Mesenchymal stem cell (in vitro differentiated cells and primary cell): ENCODE data around the gene TBC1D2.

Experiments
- DNase-seq: peaks from one replicate; pipeline ENCODE4 v3.0.0-alpha.2; 2013
- H2AFZ ChIP-seq: one replicate; pipeline ENCODE4 v1.6.1; 2013; ENCODE audit warnings: low read depth, mild to moderate bottlenecking, control low read depth, inconsistent platforms, low read length, moderate library complexity
- H2AK5ac ChIP-seq: 2 replicates; pipeline ENCODE4 v1.6.1; 2013; ENCODE audit warnings: low read length, moderate library complexity, mild to moderate bottlenecking, inconsistent platforms; ENCODE audit not compliant: severe bottlenecking
- H2BK120ac ChIP-seq: one replicate; pipeline ENCODE4 v1.6.1; 2013; ENCODE audit warnings: low read depth, mild to moderate bottlenecking, inconsistent platforms, low read length, moderate library complexity
- H2BK12ac ChIP-seq, 2 experiments: one replicate each; pipeline ENCODE4 v1.6.1; 2013; ENCODE audit warnings: inconsistent platforms in 2 of 2, low read length in 2 of 2, mild to moderate bottlenecking in 2 of 2, moderate library complexity in 2 of 2, control low read depth in 1 of 2
- H2BK15ac ChIP-seq: one replicate; pipeline ENCODE4 v1.6.1; 2013; ENCODE audit warnings: mild to moderate bottlenecking, low read depth, inconsistent platforms; ENCODE audit not compliant: poor library complexity, severe bottlenecking
- H2BK5ac ChIP-seq: 2 replicates; pipeline ENCODE4 v1.6.1; 2013; ENCODE audit warnings: low read depth, mild to moderate bottlenecking, low read length, control low read depth, inconsistent platforms; ENCODE audit not compliant: poor library complexity, severe bottlenecking
- H3K14ac ChIP-seq, 2 experiments: one replicate each; pipeline ENCODE4 v1.6.1; 2013; ENCODE audit warnings: inconsistent platforms in 2 of 2, low read length in 2 of 2, control low read depth in 1 of 2, mild to moderate bottlenecking in 1 of 2, moderate library complexity in 1 of 2
- H3K18ac ChIP-seq, 2 experiments: one replicate each; pipeline ENCODE4 v1.6.1; 2013; ENCODE audit warnings: inconsistent platforms in 2 of 2, low read length in 2 of 2, control low read depth in 1 of 2, low read depth in 1 of 2, mild to moderate bottlenecking in 1 of 2
- H3K23ac ChIP-seq, 2 experiments: one replicate each; pipeline ENCODE4 v1.6.1; 2013; ENCODE audit warnings: inconsistent platforms in 2 of 2, low read length in 2 of 2, mild to moderate bottlenecking in 2 of 2, moderate library complexity in 2 of 2, control low read depth in 1 of 2
- H3K27ac ChIP-seq: 2 replicates; pipeline ENCODE4 v1.5.1; 2013; ENCODE audit warnings: mild to moderate bottlenecking, moderate library complexity, low read length, control low read depth, inconsistent platforms; ENCODE audit not compliant: poor library complexity, severe bottlenecking
- H3K27me3 ChIP-seq, 2 experiments: 2 replicates each; pipeline versions ENCODE4 v1.6.1 to v1.7.0; 2013; ENCODE audit warnings: low read length in 2 of 2, mild to moderate bottlenecking in 2 of 2, moderate library complexity in 2 of 2, control low read depth in 1 of 2, inconsistent platforms in 1 of 2; ENCODE audit not compliant: control insufficient read depth in 1 of 2, insufficient read depth in 1 of 2
- H3K36me3 ChIP-seq, 2 experiments: 2 replicates each; pipeline versions ENCODE4 v1.6.1 to v1.7.0; 2013; ENCODE audit warnings: low read length in 2 of 2, control low read depth in 1 of 2, inconsistent platforms in 1 of 2, low read depth in 1 of 2, mild to moderate bottlenecking in 1 of 2; ENCODE audit not compliant: insufficient read depth in 2 of 2, control insufficient read depth in 1 of 2
- H3K4ac ChIP-seq, 2 experiments: one replicate each; pipeline ENCODE4 v1.6.1; 2013; ENCODE audit warnings: inconsistent platforms in 2 of 2, low read length in 2 of 2, mild to moderate bottlenecking in 2 of 2, moderate library complexity in 2 of 2, control low read depth in 1 of 2, low read depth in 1 of 2
- H3K4me1 ChIP-seq: 2 replicates; pipeline ENCODE4 v1.6.1; 2013; ENCODE audit warnings: low read depth, low read length, control low read depth; ENCODE audit not compliant: control insufficient read depth, insufficient read depth
- H3K4me2 ChIP-seq: 2 replicates; pipeline ENCODE4 v1.6.1; 2013; ENCODE audit warnings: low read length, mild to moderate bottlenecking, inconsistent platforms; ENCODE audit not compliant: poor library complexity, severe bottlenecking
- H3K4me3 ChIP-seq, 2 experiments: 2 replicates each; pipeline versions ENCODE4 v1.5.1 to v1.7.0; 2013; ENCODE audit warnings: low read length in 2 of 2, mild to moderate bottlenecking in 2 of 2, control low read depth in 1 of 2, low read depth in 1 of 2; ENCODE audit not compliant: insufficient read depth in 1 of 2
- H3K79me1 ChIP-seq: replicated peaks from 2 replicates; pipeline ENCODE4 v1.6.1; 2013; ENCODE audit warnings: mild to moderate bottlenecking, control low read depth, low read length, inconsistent platforms; ENCODE audit not compliant: poor library complexity, severe bottlenecking
- H3K9ac ChIP-seq: 2 replicates; pipeline ENCODE4 v1.7.0; 2013; ENCODE audit warnings: mild to moderate bottlenecking, low read length, moderate library complexity
- H3K9me3 ChIP-seq: 2 replicates; pipeline ENCODE4 v1.7.0; 2013; ENCODE audit warnings: mild to moderate bottlenecking, low read length; ENCODE audit not compliant: control insufficient read depth
- H4K8ac ChIP-seq: one replicate; pipeline ENCODE4 v1.6.1; 2013; ENCODE audit warnings: inconsistent platforms, mild to moderate bottlenecking, low read length, moderate library complexity
- H4K91ac ChIP-seq: one replicate; pipeline ENCODE4 v1.6.1; 2013; ENCODE audit warnings: mild to moderate bottlenecking, low read length, inconsistent platforms
- WGBS: methylation state at CpG from one replicate; pipeline ENCODE4 v1.1.7; 2013; ENCODE audit warnings: mixed read lengths; 5-methylcytosine and 5-hydroxymethylcytosine counted together

TBC1D2 gene

GRCh38 chr9:98251551-98251950 lies 3.9 kb downstream of the TBC1D2 start:
- H3K4me2 ChIP-seq, result no peak overlapping the region
- 76% methylated on average over 9 of the region's 9 CpGs for WGBS
- H4K91ac ChIP-seq, result peak overlapping the region; percentile 93
- H3K4ac ChIP-seq, result peak overlapping the region in 1 of 2 experiments; percentile 79
- H3K4me1 ChIP-seq, result peaks cover 42% of the 10 kb centered on the region
- DNase-seq, result peak; percentile 57
- no peaks in the 10 kb centered on the region for H3K9me3 ChIP-seq
- H2BK12ac ChIP-seq, result peak overlapping the region; percentile 11 to 20
- H4K8ac ChIP-seq, result peak overlapping the region; percentile 80
- peaks cover 12 to 18% of the 10 kb centered on the region in 2 experiments for H3K36me3 ChIP-seq
- peak overlapping the region in 1 of 2 experiments; percentile 83 for H3K4me3 ChIP-seq
- H3K27ac ChIP-seq, result peak overlapping the region; percentile 6
- H2BK5ac ChIP-seq, result no peak overlapping the region
- no peak overlapping the region for H3K9ac ChIP-seq
- no peak overlapping the region for H2AFZ ChIP-seq
- peaks cover 22% of the 10 kb centered on the region for H3K79me1 ChIP-seq
- no peaks in the 10 kb centered on the region for H3K27me3 ChIP-seq
- H2BK15ac ChIP-seq, result no peak overlapping the region
- H3K23ac ChIP-seq, result no peak overlapping the region
- H3K18ac ChIP-seq, result peak overlapping the region; percentile 42 to 69
- no peak overlapping the region for H3K14ac ChIP-seq
- no peak overlapping the region for H2AK5ac ChIP-seq
- H2BK120ac ChIP-seq, result no peak overlapping the region

- peaks cover 24% of the 10 kb centered on the region for H3K79me1 ChIP-seq
- peak overlapping the region; percentile 20 for H2BK120ac ChIP-seq
- 92% methylated on average over 2 of the region's 2 CpGs for WGBS
- H3K18ac ChIP-seq, result peak overlapping the region in 1 of 2 experiments; percentile 67
- H3K23ac ChIP-seq, result no peak overlapping the region
- H3K27me3 ChIP-seq, result no peaks in the 10 kb centered on the region
- peaks cover 14 to 18% of the 10 kb centered on the region in 2 experiments for H3K36me3 ChIP-seq
- peak overlapping the region; percentile 92 for H4K91ac ChIP-seq
- H3K9me3 ChIP-seq, result no peaks in the 10 kb centered on the region
- no peak overlapping the region for H3K4me2 ChIP-seq
- H3K9ac ChIP-seq, result peak overlapping the region; percentile 62
- H2AK5ac ChIP-seq, result peak overlapping the region; percentile 4
- H2BK12ac ChIP-seq, result peak overlapping the region; percentile 2 to 91
- H2BK5ac ChIP-seq, result no peak overlapping the region
- H2AFZ ChIP-seq, result no peak overlapping the region
- DNase-seq, result no peak
- H2BK15ac ChIP-seq, result no peak overlapping the region
- peaks cover 41% of the 10 kb centered on the region for H3K4me1 ChIP-seq
- peak overlapping the region; percentile 4 for H3K27ac ChIP-seq
- peak overlapping the region; percentile 56 to 62 for H3K4ac ChIP-seq
- no peak overlapping the region for H4K8ac ChIP-seq
- no peak overlapping the region for H3K4me3 ChIP-seq
- peak overlapping the region in 1 of 2 experiments; percentile 82 for H3K14ac ChIP-seq
These were observed 5.7 kb downstream of the TBC1D2 start for GRCh38 chr9:98249771-98250170.

GRCh38 chr9:98248737-98249474 lies 6.5 kb downstream of the TBC1D2 start:
- Histone ChIP-seq H2BK15ac (peak overlapping the region; percentile 5), H2BK5ac (peak overlapping the region; percentile 36), H2AFZ (no peak overlapping the region), H3K14ac (no peak overlapping the region), H3K27me3 (no peaks in the 10 kb centered on the region), H2AK5ac (no peak overlapping the region), H4K91ac (peak overlapping the region; percentile 30), H3K4me1 (peaks cover 45% of the 10 kb centered on the region), H4K8ac (peak overlapping the region; percentile 66), H3K4me3 (no peak overlapping the region), H3K4ac (peak overlapping the region in 1 of 2 experiments; percentile 76), H2BK120ac (peak overlapping the region; percentile 46), H3K9ac (peak overlapping the region; percentile 62), H3K4me2 (no peak overlapping the region), H3K9me3 (no peaks in the 10 kb centered on the region), H3K23ac (no peak overlapping the region), H2BK12ac (peak overlapping the region; percentile 41 to 95), H3K36me3 (peaks cover 18 to 20% of the 10 kb centered on the region in 2 experiments), H3K27ac (peak overlapping the region; percentile 79), H3K18ac (peak overlapping the region; percentile 90), H3K79me1 (peaks cover 27% of the 10 kb centered on the region)
- peak; percentile 98 for DNase-seq
- 34% methylated on average over 15 of the region's 16 CpGs for WGBS

- peak overlapping the region; percentile 62 for H3K9ac ChIP-seq
- H3K4me2 ChIP-seq, result no peak overlapping the region
- H2BK12ac ChIP-seq, result peak overlapping the region; percentile 96 to 99
- peaks cover 24% of the 10 kb centered on the region for H3K79me1 ChIP-seq
- H3K4me3 ChIP-seq, result no peak overlapping the region
- DNase-seq, result peak; percentile 25
- peaks cover 20 to 26% of the 10 kb centered on the region in 2 experiments for H3K36me3 ChIP-seq
- peak overlapping the region; percentile 96 for H2BK120ac ChIP-seq
- no peaks in the 10 kb centered on the region for H3K9me3 ChIP-seq
- peak overlapping the region in 1 of 2 experiments; percentile 46 for H3K23ac ChIP-seq
- H3K4me1 ChIP-seq, result peaks cover 41% of the 10 kb centered on the region
- peak overlapping the region; percentile 47 for H2BK5ac ChIP-seq
- H2AK5ac ChIP-seq, result peak overlapping the region; percentile 89
- H2AFZ ChIP-seq, result no peak overlapping the region
- peak overlapping the region; percentile 85 to 95 for H3K4ac ChIP-seq
- H3K27ac ChIP-seq, result peak overlapping the region; percentile 79
- peak overlapping the region in 1 of 2 experiments; percentile 89 for H3K14ac ChIP-seq
- H2BK15ac ChIP-seq, result peak overlapping the region; percentile 60
- H4K91ac ChIP-seq, result peak overlapping the region; percentile 96
- 74% methylated on average over 8 of the region's 8 CpGs for WGBS
- no peaks in the 10 kb centered on the region for H3K27me3 ChIP-seq
- H4K8ac ChIP-seq, result peak overlapping the region; percentile 83
- peak overlapping the region; percentile 85 to 95 for H3K18ac ChIP-seq
These were observed 7.4 kb downstream of the TBC1D2 start for GRCh38 chr9:98247831-98248657.
